Breast epithelium (tissue), 3 donors: ENCODE data around the gene SF3A1.

Source experiments
- CTCF ChIP-seq, 3 donors: fragments of 450-650 bp; IDR thresholded peaks; one replicate each; pipeline ENCODE4 v1.5.1; 2016 to 2017; ENCODE audit warnings: antibody characterized with exemption in 3 of 3, mild to moderate bottlenecking in 3 of 3, moderate library complexity in 3 of 3
- POLR2A ChIP-seq: fragments of 450-650 bp; IDR thresholded peaks from one replicate; pipeline ENCODE4 v1.6.1; 2016; ENCODE audit warnings: antibody characterized with exemption, mild to moderate bottlenecking, moderate library complexity

- TF ChIP-seq POLR2A: no peak
- TF ChIP-seq CTCF (IDR thresholded peaks at IDR 0.05): no peak
Measured at GRCh38 chr22:30302810-30303138, 53.9 kb downstream of the SF3A1 start.
